DOHH2 (cell line): ENCODE measurements around the gene PTGR3.
"Not testable (repeated sequence)": the region's sequence is repeated elsewhere in the genome, so short reads cannot be mapped to it uniquely, and the experiment has no call there.

ENCODE experiments used
- H3F3A ChIP-seq: fragments of 200-600 bp; sonication (generic), shearing (Covaris generic); 2 replicates; pipeline ENCODE4 v1.6.0; 2016; ENCODE audit warnings: antibody characterized with exemption, mild to moderate bottlenecking; ENCODE audit not compliant: control insufficient read depth, insufficient read depth
- H3K27ac ChIP-seq: fragments of 200-600 bp; sonication (generic); 2 replicates; pipeline ENCODE4 v1.5.1; 2014; ENCODE audit warnings: low read depth, mild to moderate bottlenecking, low read length, moderate library complexity
- H3K27me3 ChIP-seq: fragments of 200-600 bp; sonication (generic); 2 replicates; pipeline ENCODE4 v1.6.1; 2014; ENCODE audit warnings: mild to moderate bottlenecking, low read length, mixed read lengths; ENCODE audit not compliant: control insufficient read depth
- H3K36me3 ChIP-seq: fragments of 200-600 bp; sonication (generic); 2 replicates; pipeline ENCODE4 v1.6.1; 2014; ENCODE audit warnings: mild to moderate bottlenecking, low read length, moderate library complexity, mixed read lengths; ENCODE audit not compliant: control insufficient read depth
- H3K4me1 ChIP-seq: fragments of 200-600 bp; sonication (generic); 2 replicates; pipeline ENCODE4 v1.6.1; 2014; ENCODE audit warnings: mild to moderate bottlenecking, low read length, mixed read lengths; ENCODE audit not compliant: control insufficient read depth
- H3K4me2 ChIP-seq: fragments of 200-600 bp; sonication (generic); 2 replicates; pipeline ENCODE4 v1.6.0; 2014; ENCODE audit warnings: mild to moderate bottlenecking, low read length, moderate library complexity
- H3K4me3 ChIP-seq: fragments of 200-600 bp; sonication (generic); 2 replicates; pipeline ENCODE4 v1.5.1; 2014; ENCODE audit warnings: mild to moderate bottlenecking, low read length, mixed read lengths
- H3K79me2 ChIP-seq: fragments of 200-600 bp; sonication (generic); 2 replicates; pipeline ENCODE4 v1.6.1; 2014; ENCODE audit warnings: mild to moderate bottlenecking, low read length, mixed read lengths; ENCODE audit not compliant: control insufficient read depth
- H3K9me2 ChIP-seq: fragments of 200-600 bp; sonication (generic); replicated peaks from 2 replicates; pipeline ENCODE4 v1.6.1; 2014; ENCODE audit warnings: mild to moderate bottlenecking, low read length, mixed read lengths; ENCODE audit not compliant: control insufficient read depth
- H3K9me3 ChIP-seq: fragments of 200-600 bp; sonication (generic); 2 replicates; pipeline ENCODE4 v1.6.1; 2014; ENCODE audit warnings: antibody characterized with exemption, low read length, mixed read lengths; ENCODE audit not compliant: control insufficient read depth, insufficient read depth
- H4K20me1 ChIP-seq: fragments of 200-600 bp; sonication (generic); 2 replicates; pipeline ENCODE4 v1.6.0; 2014; ENCODE audit warnings: low read depth, mild to moderate bottlenecking, antibody characterized with exemption, low read length, moderate library complexity; ENCODE audit not compliant: control insufficient read depth, insufficient read depth
- EZH2phosphoT487 ChIP-seq: fragments of 200-600 bp; sonication (generic); IDR thresholded peaks from 2 replicates; pipeline ENCODE4 v1.6.1; 2017; ENCODE audit warnings: borderline replicate concordance, mild to moderate bottlenecking, antibody characterized with exemption, low read length, moderate library complexity, mixed read lengths
- TF ChIP-seq, protein P1 (sequence below): fragments of 200-600 bp; sonication (generic); IDR thresholded peaks from one replicate; pipeline ENCODE4 v1.5.1; 2014; ENCODE audit warnings: antibody characterized with exemption, mild to moderate bottlenecking, low read depth, low read length; ENCODE audit not compliant: poor library complexity, severe bottlenecking

Gene PTGR3

DNA sequence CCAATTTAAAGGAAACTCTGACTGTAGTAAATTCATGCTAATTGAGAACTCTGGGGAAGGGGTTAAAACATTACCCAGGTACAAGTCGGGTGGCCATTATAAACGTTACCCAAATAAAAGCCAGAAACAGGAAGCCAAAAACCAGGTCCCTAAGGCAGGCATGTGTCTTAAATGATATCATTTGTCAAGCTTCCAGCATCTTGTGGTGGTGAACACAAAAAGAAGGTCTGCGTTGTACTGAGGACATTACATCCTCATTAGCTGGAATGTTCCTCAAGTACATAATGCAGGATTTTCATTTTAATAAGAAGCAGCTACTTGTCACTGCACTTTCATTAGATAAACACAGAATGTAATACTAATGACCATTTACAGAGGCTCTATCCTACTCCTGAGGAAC, 10.9 kb downstream of the PTGR3 start:
- no peaks in the 10 kb centered on the region for H3K4me1 ChIP-seq
- H3K9me3 ChIP-seq = no peaks in the 10 kb centered on the region
- no peak overlapping the region for H3K4me2 ChIP-seq
- no peaks in the 10 kb centered on the region for H3K9me2 ChIP-seq
- no peaks in the 10 kb centered on the region; the same call in 1 of the 2 replicates for H4K20me1 ChIP-seq
- no peaks in the 10 kb centered on the region for H3K79me2 ChIP-seq
- H3K4me3 ChIP-seq = no peak overlapping the region
- H3K27me3 ChIP-seq = no peaks in the 10 kb centered on the region
- TF ChIP-seq, protein P1, sequence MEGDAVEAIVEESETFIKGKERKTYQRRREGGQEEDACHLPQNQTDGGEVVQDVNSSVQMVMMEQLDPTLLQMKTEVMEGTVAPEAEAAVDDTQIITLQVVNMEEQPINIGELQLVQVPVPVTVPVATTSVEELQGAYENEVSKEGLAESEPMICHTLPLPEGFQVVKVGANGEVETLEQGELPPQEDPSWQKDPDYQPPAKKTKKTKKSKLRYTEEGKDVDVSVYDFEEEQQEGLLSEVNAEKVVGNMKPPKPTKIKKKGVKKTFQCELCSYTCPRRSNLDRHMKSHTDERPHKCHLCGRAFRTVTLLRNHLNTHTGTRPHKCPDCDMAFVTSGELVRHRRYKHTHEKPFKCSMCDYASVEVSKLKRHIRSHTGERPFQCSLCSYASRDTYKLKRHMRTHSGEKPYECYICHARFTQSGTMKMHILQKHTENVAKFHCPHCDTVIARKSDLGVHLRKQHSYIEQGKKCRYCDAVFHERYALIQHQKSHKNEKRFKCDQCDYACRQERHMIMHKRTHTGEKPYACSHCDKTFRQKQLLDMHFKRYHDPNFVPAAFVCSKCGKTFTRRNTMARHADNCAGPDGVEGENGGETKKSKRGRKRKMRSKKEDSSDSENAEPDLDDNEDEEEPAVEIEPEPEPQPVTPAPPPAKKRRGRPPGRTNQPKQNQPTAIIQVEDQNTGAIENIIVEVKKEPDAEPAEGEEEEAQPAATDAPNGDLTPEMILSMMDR = no peak
- no peak for TF ChIP-seq EZH2phosphoT487
- no peaks in the 10 kb centered on the region for H3F3A ChIP-seq
- peaks cover 16% of the 10 kb centered on the region for H3K36me3 ChIP-seq
- H3K27ac ChIP-seq = no peak overlapping the region

DNA sequence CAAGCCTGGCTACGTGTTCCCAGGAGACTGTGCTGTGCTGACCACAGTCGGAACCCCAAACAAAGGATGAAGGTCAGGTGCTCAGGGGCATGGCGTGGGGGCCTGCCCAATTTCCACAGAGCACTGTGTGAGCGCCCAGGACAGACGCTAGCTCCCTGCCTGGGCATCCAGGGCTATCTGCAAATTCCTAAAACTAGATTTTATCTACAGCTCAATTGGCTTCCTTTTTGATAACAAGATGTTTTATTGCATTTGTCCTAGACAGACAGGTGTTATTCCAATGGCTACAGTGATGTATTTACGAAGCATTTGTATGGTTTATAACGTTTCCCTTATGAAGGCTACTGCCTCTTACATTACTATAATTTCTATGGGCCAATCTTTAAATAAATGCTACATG, 16.0 kb downstream of the PTGR3 start:
- Histone ChIP-seq H3K9me3 (no peaks in the 10 kb centered on the region), H3K4me1 (no peaks in the 10 kb centered on the region), H3K4me2 (no peak overlapping the region), H3F3A (no peaks in the 10 kb centered on the region), H3K27ac (no peak overlapping the region), H4K20me1 (no peaks in the 10 kb centered on the region), H3K27me3 (no peaks in the 10 kb centered on the region), H3K4me3 (no peak overlapping the region), H3K9me2 (no peaks in the 10 kb centered on the region), H3K79me2 (no peaks in the 10 kb centered on the region), H3K36me3 (no peaks in the 10 kb centered on the region)
- TF ChIP-seq, protein P1 = no peak
- no peak for TF ChIP-seq EZH2phosphoT487

DNA sequence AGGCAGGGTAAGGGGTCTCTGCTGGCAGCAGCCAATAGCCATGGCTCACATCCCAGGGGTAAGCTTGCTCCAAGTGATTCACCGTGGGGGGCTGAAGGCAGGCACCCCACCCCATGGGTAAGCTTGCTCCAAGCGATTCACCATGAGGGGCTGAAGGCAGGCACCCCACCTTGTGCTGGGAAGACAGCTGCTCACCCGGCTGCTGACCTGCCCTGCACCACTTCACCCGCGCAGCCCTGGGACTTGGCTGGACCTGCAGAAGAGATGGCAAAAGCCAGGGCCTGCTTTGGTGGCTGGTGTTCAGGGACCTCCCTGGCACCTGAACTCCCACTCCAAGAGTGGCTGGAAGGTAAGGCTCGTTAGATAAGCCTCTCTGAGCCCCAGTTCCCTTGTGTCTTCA, 19.2 kb downstream of the PTGR3 start:
- Histone ChIP-seq H3K27me3 (no peaks in the 10 kb centered on the region), H3K9me2 (no peaks in the 10 kb centered on the region), H3K79me2 (no peaks in the 10 kb centered on the region), H4K20me1 (no peaks in the 10 kb centered on the region), H3K4me2 (no peak overlapping the region), H3K4me1 (no peaks in the 10 kb centered on the region), H3F3A (no peaks in the 10 kb centered on the region), H3K27ac (no peak overlapping the region), H3K9me3 (no peaks in the 10 kb centered on the region), H3K36me3 (no peaks in the 10 kb centered on the region), H3K4me3 (no peak overlapping the region)
- TF ChIP-seq, protein P1 = no peak
- TF ChIP-seq EZH2phosphoT487 = no peak

DNA sequence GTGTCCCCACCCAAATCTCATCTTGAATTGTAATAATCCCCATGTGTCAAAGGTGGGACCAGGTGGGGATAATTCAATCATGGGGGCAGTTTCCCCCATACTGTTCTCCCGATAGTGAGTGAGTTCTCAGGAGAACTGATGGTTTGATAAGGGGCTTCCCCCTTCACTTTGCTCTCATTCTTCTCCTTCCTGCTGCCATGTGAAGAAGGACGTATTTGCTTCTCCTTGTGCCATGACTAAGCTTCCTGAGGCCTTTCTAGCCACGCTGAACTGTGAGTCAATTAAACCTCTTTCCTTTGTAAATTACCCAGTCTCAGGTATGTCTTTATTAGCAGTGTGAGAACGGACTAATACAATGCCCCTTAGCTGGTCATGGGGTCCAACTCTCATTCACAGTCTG, 21.2 kb downstream of the PTGR3 start:
- not testable (repeated sequence) for H3K36me3 ChIP-seq, H3K79me2 ChIP-seq, H3K4me1 ChIP-seq, H3K4me3 ChIP-seq, H3K27ac ChIP-seq, H3K27me3 ChIP-seq, H3F3A ChIP-seq, H3K9me3 ChIP-seq, H3K9me2 ChIP-seq, H3K4me2 ChIP-seq, H4K20me1 ChIP-seq
